Liver (tissue), 9 donors: ENCODE results near the gene LY86. TPM values are rescaled to one million over a fixed set of nuclear protein-coding genes. Genes with fewer than 3 reads are reported as not detected.

ENCODE experiments used
- DNase-seq: peaks from one replicate; pipeline ENCODE4 v3.0.0-alpha.2; 2017; ENCODE audit warnings: low spot score
- H3K27ac ChIP-seq, 2 donors: one replicate each; pipeline ENCODE4 v1.7.0; 2013; ENCODE audit warnings: inconsistent platforms in 2 of 2, low read length in 2 of 2, control low read depth in 1 of 2, low read depth in 1 of 2, mild to moderate bottlenecking in 1 of 2
- H3K27me3 ChIP-seq, 4 donors: one replicate each; pipeline versions ENCODE4 v1.6.1 to v1.7.0; 2013; ENCODE audit warnings: low read length in 3 of 4, inconsistent platforms in 1 of 4, mild to moderate bottlenecking in 1 of 4, moderate library complexity in 1 of 4; ENCODE audit not compliant: control insufficient read depth in 4 of 4, insufficient read depth in 4 of 4
- H3K36me3 ChIP-seq, 4 donors: one replicate each; pipeline versions ENCODE4 v1.6.1 to v1.7.0; 2013; ENCODE audit warnings: low read length in 3 of 4, mild to moderate bottlenecking in 3 of 4, low read depth in 1 of 4, moderate library complexity in 1 of 4; ENCODE audit not compliant: control insufficient read depth in 4 of 4, insufficient read depth in 3 of 4
- H3K4me1 ChIP-seq, 4 donors: one replicate each; pipeline versions ENCODE4 v1.6.1 to v1.7.0; 2013; ENCODE audit warnings: low read length in 3 of 4, mild to moderate bottlenecking in 3 of 4, moderate library complexity in 1 of 4; ENCODE audit not compliant: control insufficient read depth in 4 of 4, insufficient read depth in 4 of 4
- H3K4me3 ChIP-seq, 3 donors: one replicate each; pipeline versions ENCODE4 v1.6.1 to v1.7.0; 2013; ENCODE audit warnings: low read length in 3 of 3, control low read depth in 1 of 3, low read depth in 1 of 3, mild to moderate bottlenecking in 1 of 3
- H3K9ac ChIP-seq, 2 donors: one replicate each; pipeline ENCODE4 v1.7.0; 2013; ENCODE audit warnings: low read length in 2 of 2, mild to moderate bottlenecking in 2 of 2, moderate library complexity in 2 of 2, control low read depth in 1 of 2, low read depth in 1 of 2
- H3K9me3 ChIP-seq, 4 donors: one replicate each; pipeline versions ENCODE4 v1.6.1 to v1.7.0; 2013; ENCODE audit warnings: low read length in 3 of 4; ENCODE audit not compliant: control insufficient read depth in 4 of 4
- ATF3 ChIP-seq: IDR thresholded peaks from 2 replicates; pipeline ENCODE4 v1.6.1; 2016; ENCODE audit warnings: antibody characterized with exemption
- CTCF ChIP-seq: fragments of 150-350 bp; IDR thresholded peaks from 2 replicates; pipeline ENCODE4 v1.5.1; 2017; ENCODE audit warnings: improper control_type of control experiment, low read depth, low read length; ENCODE audit not compliant: missing input control
- FOXA2 ChIP-seq: IDR thresholded peaks from 2 replicates; pipeline ENCODE4 v1.6.1; 2016; ENCODE audit warnings: antibody characterized with exemption
- GABPA ChIP-seq, 2 donors: IDR thresholded peaks in 1 of 2; conservative IDR thresholded peaks in 1 of 2; 2 replicates each; pipeline ENCODE4 v1.6.1; 2016; ENCODE audit warnings: antibody characterized with exemption in 2 of 2, mild to moderate bottlenecking in 1 of 2, moderate library complexity in 1 of 2
- HNF4A ChIP-seq, 2 donors: conservative IDR thresholded peaks; 2 replicates each; pipeline ENCODE4 v1.6.1; 2016; ENCODE audit warnings: antibody characterized with exemption in 2 of 2, mild to moderate bottlenecking in 2 of 2
- JUND ChIP-seq, 2 donors: IDR thresholded peaks; 2 replicates each; pipeline ENCODE4 v1.6.1; 2016; ENCODE audit warnings: antibody characterized with exemption in 2 of 2
- MAX ChIP-seq: IDR thresholded peaks from 2 replicates; pipeline ENCODE4 v1.6.1; 2016; ENCODE audit warnings: antibody characterized with exemption
- NR2F2 ChIP-seq: IDR thresholded peaks from 2 replicates; pipeline ENCODE4 v1.6.1; 2016; ENCODE audit warnings: antibody characterized with exemption
- RAD21 ChIP-seq, 2 donors: IDR thresholded peaks; 2 replicates each; pipeline ENCODE4 v1.6.1; 2016; ENCODE audit warnings: antibody characterized with exemption in 2 of 2, mild to moderate bottlenecking in 2 of 2
- RXRA ChIP-seq, 2 donors: IDR thresholded peaks; 2 replicates each; pipeline ENCODE4 v1.6.1; 2017 to 2018; ENCODE audit warnings: antibody characterized with exemption in 2 of 2, mild to moderate bottlenecking in 1 of 2
- SP1 ChIP-seq: IDR thresholded peaks from 2 replicates; pipeline ENCODE4 v1.6.1; 2018; ENCODE audit warnings: antibody characterized with exemption, mild to moderate bottlenecking
- TAF1 ChIP-seq: conservative IDR thresholded peaks from 2 replicates; pipeline ENCODE4 v1.6.1; 2016; ENCODE audit warnings: antibody characterized with exemption, mild to moderate bottlenecking
- YY1 ChIP-seq: IDR thresholded peaks from 2 replicates; pipeline ENCODE4 v1.6.1; 2016; ENCODE audit warnings: antibody characterized with exemption, mild to moderate bottlenecking
- ZBTB33 ChIP-seq: IDR thresholded peaks from 2 replicates; pipeline ENCODE4 v1.6.1; 2016; ENCODE audit warnings: antibody characterized with exemption
- WGBS: extraction: QIAGEN DNeasy Blood & Tissue Kit; methylation state at CpG from one replicate; pipeline ENCODE4 v1.1.7; 2013; 5-methylcytosine and 5-hydroxymethylcytosine counted together
- polyA plus RNA-seq, 2 donors: library from polyadenylated mRNA; stranded (reverse) in 1 of 2; unstranded in 1 of 2; fragments of 200-250 nt in 1 of 2; fragments of >200 nt in 1 of 2; fragmentation: Nextera tagmentation in 1 of 2; extraction: Ambion mirVana in 1 of 2; gene quantifications; one replicate each; pipeline versions ENCODE4 v1.2.1 to v1.2.3, GENCODE V29; 2013 to 2015
- total RNA-seq, 2 donors: library from RNA; depleted of rRNA; stranded (reverse); fragments of >200 nt; gene quantifications; one replicate each; pipeline ENCODE4 v1.2.3, GENCODE V29; 2014
- donor health status: healthy.
- donor health status: healthy.
- donor health status: healthy.
- donor health status: healthy.
- donor health status: healthy.

Gene LY86
- total and polyA plus RNA-seq, 4 donors, result 1.4 to 7.8 (median 3.7) TPM

- H3K36me3 ChIP-seq, result no peaks in the 10 kb centered on the region
- H3K27me3 ChIP-seq, result peaks cover 0 to 18% (median 6%) of the 10 kb centered on the region in 4 donors
- H3K9ac ChIP-seq, result no peak overlapping the region
- peaks cover 4 to 14% (median 11%) of the 10 kb centered on the region in 4 donors for H3K4me1 ChIP-seq
- 84% methylated on average over 11 of the region's 11 CpGs for WGBS
- H3K4me3 ChIP-seq, result no peak overlapping the region
- no peaks in the 10 kb centered on the region for H3K9me3 ChIP-seq
- no peak overlapping the region for H3K27ac ChIP-seq
- TF ChIP-seq FOXA2 (no peak), CTCF (no peak), MAX (no peak), SP1 (no peak), RAD21 (IDR thresholded peaks at IDR 0.05) (no peak), GABPA (IDR thresholded peaks at IDR 0.05 in 1 of 2, conservative IDR thresholded peaks at IDR 0.05 in 1 of 2) (no peak), TAF1 (no peak), ZBTB33 (no peak)
- no peak for DNase-seq
Observed at GRCh38 chr6:6543181-6543879, 45.2 kb upstream of the LY86 start.

- Histone ChIP-seq H3K27me3 (peaks cover 0 to 18% (median 6%) of the 10 kb centered on the region in 4 donors), H3K9me3 (no peaks in the 10 kb centered on the region), H3K4me1 (peaks cover 4 to 14% (median 11%) of the 10 kb centered on the region in 4 donors), H3K9ac (no peak overlapping the region), H3K4me3 (peak overlapping the region in 2 of 3 donors; percentile 42 to 55), H3K36me3 (no peaks in the 10 kb centered on the region), H3K27ac (no peak overlapping the region)
- no peak for TF ChIP-seq ATF3
- no peak for TF ChIP-seq NR2F2
- no peak for TF ChIP-seq HNF4A (conservative IDR thresholded peaks at IDR 0.05)
- no peak for TF ChIP-seq RXRA (IDR thresholded peaks at IDR 0.05)
- no peak for TF ChIP-seq ZBTB33
- TF ChIP-seq JUND (IDR thresholded peaks at IDR 0.05), result no peak
- no peak for TF ChIP-seq CTCF
- no peak for TF ChIP-seq YY1
- TF ChIP-seq SP1, result no peak
- no peak for DNase-seq
- 39% methylated on average over 27 of the region's 27 CpGs for WGBS
Observed at GRCh38 chr6:6545616-6546317, 42.8 kb upstream of the LY86 start.
